ENCODE results near the gene IRF5.

DNA sequence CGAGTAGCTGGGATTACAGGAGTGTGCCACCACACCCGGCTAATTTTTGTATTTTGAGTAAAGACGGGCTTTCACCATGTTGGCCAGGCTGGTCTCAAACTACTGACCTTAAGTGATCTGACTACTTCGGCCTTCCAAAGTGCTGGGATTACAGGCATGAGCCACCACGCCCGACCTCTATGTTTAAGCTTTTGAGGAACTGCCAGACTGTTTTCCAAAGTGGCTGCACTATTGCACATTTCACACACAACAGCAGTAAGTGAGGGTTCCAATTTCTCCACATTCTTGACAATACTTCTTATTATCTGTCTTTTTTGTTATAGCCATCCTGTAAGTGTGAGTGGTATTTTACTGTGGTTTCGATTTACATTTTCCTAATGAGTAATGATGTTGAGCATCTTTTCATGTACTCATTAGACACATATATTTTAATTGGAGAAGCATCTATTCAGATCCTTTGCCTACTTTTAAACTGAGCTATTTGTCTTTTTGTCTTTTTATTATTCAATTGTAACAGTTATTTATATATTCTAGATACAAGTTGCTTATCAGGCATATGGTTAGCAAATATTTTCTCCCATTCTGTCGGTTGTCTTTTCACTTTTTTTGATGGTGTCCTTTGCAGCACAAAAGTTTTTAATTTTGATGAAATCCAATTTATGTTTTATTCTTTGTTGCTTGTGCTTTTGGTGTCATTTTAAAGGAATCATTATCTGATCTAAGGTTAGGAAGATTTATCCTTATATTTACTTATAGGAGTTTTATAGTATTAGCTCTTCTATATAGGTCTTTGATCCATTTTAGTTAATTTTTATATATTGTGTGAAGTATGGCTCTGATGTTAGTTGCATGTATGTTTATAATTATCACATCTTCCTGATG lies 12.8 kb upstream of the IRF5 start:
- TF ChIP-seq, protein P1, sequence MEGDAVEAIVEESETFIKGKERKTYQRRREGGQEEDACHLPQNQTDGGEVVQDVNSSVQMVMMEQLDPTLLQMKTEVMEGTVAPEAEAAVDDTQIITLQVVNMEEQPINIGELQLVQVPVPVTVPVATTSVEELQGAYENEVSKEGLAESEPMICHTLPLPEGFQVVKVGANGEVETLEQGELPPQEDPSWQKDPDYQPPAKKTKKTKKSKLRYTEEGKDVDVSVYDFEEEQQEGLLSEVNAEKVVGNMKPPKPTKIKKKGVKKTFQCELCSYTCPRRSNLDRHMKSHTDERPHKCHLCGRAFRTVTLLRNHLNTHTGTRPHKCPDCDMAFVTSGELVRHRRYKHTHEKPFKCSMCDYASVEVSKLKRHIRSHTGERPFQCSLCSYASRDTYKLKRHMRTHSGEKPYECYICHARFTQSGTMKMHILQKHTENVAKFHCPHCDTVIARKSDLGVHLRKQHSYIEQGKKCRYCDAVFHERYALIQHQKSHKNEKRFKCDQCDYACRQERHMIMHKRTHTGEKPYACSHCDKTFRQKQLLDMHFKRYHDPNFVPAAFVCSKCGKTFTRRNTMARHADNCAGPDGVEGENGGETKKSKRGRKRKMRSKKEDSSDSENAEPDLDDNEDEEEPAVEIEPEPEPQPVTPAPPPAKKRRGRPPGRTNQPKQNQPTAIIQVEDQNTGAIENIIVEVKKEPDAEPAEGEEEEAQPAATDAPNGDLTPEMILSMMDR (IDR thresholded peaks at IDR 0.05; ENCODE audit: low read depth, low read length, poor library complexity, severe bottlenecking): no peak
- no peak; the same call in 1 of the 2 replicates for TF ChIP-seq EZH2phosphoT487 (IDR thresholded peaks at IDR 0.05; ENCODE audit: borderline replicate concordance, low read length)
